HCT116 (cell line): ENCODE results near the gene SLC38A9. TPM values are rescaled to one million over a fixed set of nuclear protein-coding genes. Genes with fewer than 3 reads are reported as not detected.

Experiments used
- ATAC-seq: fragments of 200-7000 bp; cut with Tn5 transposase; 2 replicates; pipeline ENCODE4 v1.9.1; 2020; ENCODE audit warnings: mild to moderate bottlenecking, moderate library complexity
- BruUV-seq: library from RNA; stranded (reverse); fragments of 400-500 nt; replicated peaks from 2 replicates; lab custom pipeline; 2021; lab: Mats Ljungman, UMichigan
- CTCF ChIA-PET: fragments of 300-600 bp; sonication (Branson Sonifier 250); formaldehyde crosslinking; loops from one replicate; lab custom pipeline; 2021; ENCODE audit warnings: antibody characterized with exemption; lab: Charles Lee
- POLR2A ChIA-PET: fragments of 300-600, 350-600 bp; sonication (Branson Sonifier 250); formaldehyde crosslinking; loops from one replicate; lab custom pipeline; 2021; ENCODE audit warnings: antibody characterized with exemption; lab: Charles Lee
- RAD21 ChIA-PET, 2 experiments: fragments of 300-600 bp; sonication (Branson Sonifier 250); formaldehyde crosslinking; loops; one replicate each; lab custom pipeline; 2023; ENCODE audit warnings: low total read pairs in 2 of 2; ENCODE audit not compliant: uncharacterized antibody in 2 of 2, unreplicated experiment in 2 of 2, low non-redundant PET in 1 of 2; lab: Charles Lee
- DNase-seq: peaks from one replicate; pipeline ENCODE4 v3.0.0-alpha.2; 2010; ENCODE audit warnings: low read depth, low spot score
- H2AFZ ChIP-seq: fragments of 200-600 bp; shearing (Covaris generic), sonication (generic); 2 replicates; pipeline ENCODE4 v1.6.1; 2017; ENCODE audit warnings: low read depth, mixed run types, mixed read lengths, antibody characterized with exemption, low read length; ENCODE audit not compliant: poor library complexity, severe bottlenecking
- H3K27ac ChIP-seq: 2 replicates; pipeline ENCODE4 v1.5.1; 2012; ENCODE audit warnings: low read depth, low read length
- H3K27me3 ChIP-seq: fragments of 200-600 bp; sonication (generic); 2 replicates; pipeline ENCODE4 v1.6.1; 2016; ENCODE audit warnings: mixed run types, low read length, mixed read lengths; ENCODE audit not compliant: insufficient read depth
- H3K36me3 ChIP-seq, 2 experiments: fragments of 200-500 bp in 1 of 2; fragments of 200-600 bp in 1 of 2; sonication (Bioruptor generic) in 1 of 2; sonication (generic) in 1 of 2; 2 replicates each; pipeline versions ENCODE4 v1.5.1 to v1.6.1; 2014 to 2016; ENCODE audit warnings: low read length in 2 of 2, inconsistent platforms in 1 of 2, mixed read lengths in 1 of 2, mixed run types in 1 of 2; ENCODE audit not compliant: insufficient read depth in 2 of 2, control insufficient read depth in 1 of 2
- H3K4me1 ChIP-seq, 2 experiments: fragments of 200-600 bp in 1 of 2; sonication (generic) in 1 of 2; 2 replicates each; pipeline versions ENCODE4 v1.5.1 to v1.6.1; 2012 to 2017; ENCODE audit warnings: low read length in 2 of 2, inconsistent platforms in 1 of 2, mild to moderate bottlenecking in 1 of 2, mixed read lengths in 1 of 2, mixed run types in 1 of 2, moderate library complexity in 1 of 2; ENCODE audit not compliant: insufficient read depth in 2 of 2, control insufficient read depth in 1 of 2
- H3K4me2 ChIP-seq: fragments of 200-600 bp; sonication (generic); 2 replicates; pipeline ENCODE4 v1.6.1; 2017; ENCODE audit warnings: mixed run types, low read length, mixed read lengths
- H3K4me3 ChIP-seq, 2 experiments: fragments of 200-600 bp in 1 of 2; sonication (generic) in 1 of 2; replicated peaks in 1 of 2; 2 replicates each; pipeline ENCODE4 v1.5.1; 2011 to 2016; ENCODE audit warnings: low read length in 2 of 2, control low read depth in 1 of 2, low read depth in 1 of 2, mild to moderate bottlenecking in 1 of 2, mixed read lengths in 1 of 2, mixed run types in 1 of 2
- H3K79me2 ChIP-seq: fragments of 200-600 bp; sonication (generic); 2 replicates; pipeline ENCODE4 v1.6.1; 2017; ENCODE audit warnings: mild to moderate bottlenecking, mixed run types, low read length, moderate library complexity, mixed read lengths; ENCODE audit not compliant: insufficient read depth
- H3K9ac ChIP-seq: fragments of 200-600 bp; sonication (generic); 2 replicates; pipeline ENCODE4 v1.6.1; 2016; ENCODE audit warnings: low read length, mixed read lengths
- H3K9me2 ChIP-seq: fragments of 200-600 bp; sonication (generic), shearing (Covaris generic); 2 replicates; pipeline ENCODE4 v1.6.1; 2017; ENCODE audit warnings: mixed run types, mild to moderate bottlenecking, moderate library complexity; ENCODE audit not compliant: insufficient read depth
- H3K9me3 ChIP-seq, 2 experiments: fragments of 200-500 bp in 1 of 2; fragments of 200-600 bp in 1 of 2; sonication (Bioruptor generic) in 1 of 2; sonication (generic) in 1 of 2; 2 replicates each; pipeline ENCODE4 v1.6.1; 2014 to 2017; ENCODE audit warnings: low read length in 2 of 2, mixed read lengths in 2 of 2, inconsistent platforms in 1 of 2, low read depth in 1 of 2, mild to moderate bottlenecking in 1 of 2, mixed run types in 1 of 2, moderate library complexity in 1 of 2; ENCODE audit not compliant: control insufficient read depth in 1 of 2, insufficient read depth in 1 of 2
- H4K20me1 ChIP-seq: fragments of 200-600 bp; sonication (generic), shearing (Covaris generic); 2 replicates; pipeline ENCODE4 v1.6.1; 2017; ENCODE audit warnings: mixed run types, mild to moderate bottlenecking, moderate library complexity; ENCODE audit not compliant: insufficient read depth
- EGR1 ChIP-seq: IDR thresholded peaks from 2 replicates; pipeline ENCODE4 v1.6.1; 2012; ENCODE audit warnings: low read depth
- EZH2 ChIP-seq: fragments of 200-600 bp; sonication (generic); IDR thresholded peaks from 2 replicates; pipeline ENCODE4 v1.6.1; 2017; ENCODE audit warnings: antibody characterized with exemption, mixed run types
- EZH2phosphoT487 ChIP-seq: fragments of 200-600 bp; IDR thresholded peaks from 2 replicates; pipeline ENCODE4 v1.6.1; 2018; ENCODE audit warnings: antibody characterized with exemption, borderline replicate concordance
- FOSL1 ChIP-seq: IDR thresholded peaks from 2 replicates; pipeline ENCODE4 v1.6.1; 2012; ENCODE audit warnings: low read depth
- MAX ChIP-seq: IDR thresholded peaks from 2 replicates; pipeline ENCODE4 v1.6.1; 2012
- SIN3A ChIP-seq: IDR thresholded peaks from 2 replicates; pipeline ENCODE4 v1.6.1; 2012; ENCODE audit warnings: low read depth
- SP1 ChIP-seq: IDR thresholded peaks from 2 replicates; pipeline ENCODE4 v1.6.1; 2012; ENCODE audit warnings: low read depth
- SRF ChIP-seq: IDR thresholded peaks from 2 replicates; pipeline ENCODE4 v1.6.1; 2012; ENCODE audit warnings: low read depth
- intact Hi-C: fragments of 100-400 bp; cut with micrococcal nuclease; formaldehyde crosslinking; loops from 2 replicates; pipeline ENCODE4 v1.10.0; 2022
- total RNA-seq: library from RNA; stranded (reverse); gene quantifications from one replicate; pipeline ENCODE4 v1.2.1, GENCODE V29; 2021; ENCODE audit not compliant: unreplicated experiment

Gene SLC38A9
- total RNA-seq, 1 experiment from 2014 or later: 12.6 TPM

- H2AFZ ChIP-seq: no peak overlapping the region
- no TSS peak for BruUV-seq
- TF ChIP-seq SP1 (no peak), MAX (no peak)
Measured at GRCh38 chr5:55613112-55613868, 98.8 kb downstream of the SLC38A9 start.

GRCh38 chr5:55610542-55610941, 101.6 kb downstream of the SLC38A9 start:
- H3K27me3 ChIP-seq: no peaks in the 10 kb centered on the region
- ChIA-PET CTCF (no interaction called here), RAD21 (no interaction called here), POLR2A (no interaction called here)
- H3K4me1 ChIP-seq: peaks cover 0 to 11% of the 10 kb centered on the region in 2 experiments; a peak in 2 of 4 replicates
- H3K4me3 ChIP-seq: no peak overlapping the region
- BruUV-seq: no TSS peak
- TF ChIP-seq EGR1 (no peak), SIN3A (no peak), MAX (no peak), SP1 (no peak), SRF (no peak), EZH2 (no peak), EZH2phosphoT487 (no peak), FOSL1 (no peak)
- no peak for DNase-seq
- H4K20me1 ChIP-seq: no peaks in the 10 kb centered on the region
- ATAC-seq: no peak
- no peak overlapping the region for H3K4me2 ChIP-seq
- H3K9me2 ChIP-seq: no peaks in the 10 kb centered on the region
- intact Hi-C loops: no loop called here
- H3K9ac ChIP-seq: no peak overlapping the region
- H3K36me3 ChIP-seq: no peaks in the 10 kb centered on the region
- H3K9me3 ChIP-seq: no peaks in the 10 kb centered on the region
- no peaks in the 10 kb centered on the region for H3K79me2 ChIP-seq
- no peak overlapping the region for H3K27ac ChIP-seq
- no peak overlapping the region for H2AFZ ChIP-seq

More at GRCh38 chr5:55613112-55613868, 98.8 kb downstream of the SLC38A9 start:
- no peak overlapping the region for H3K4me3 ChIP-seq
- H4K20me1 ChIP-seq: no peaks in the 10 kb centered on the region
- H3K4me2 ChIP-seq: no peak overlapping the region
- H3K4me1 ChIP-seq: peaks cover 0 to 4% of the 10 kb centered on the region in 2 experiments; a peak in 2 of 4 replicates
- intact Hi-C loops: no loop called here
- ATAC-seq: no peak
- H3K27me3 ChIP-seq: no peaks in the 10 kb centered on the region
- no peak overlapping the region for H3K27ac ChIP-seq
- H3K36me3 ChIP-seq: no peaks in the 10 kb centered on the region
- no peaks in the 10 kb centered on the region for H3K9me3 ChIP-seq
- ChIA-PET RAD21 (no interaction called here), CTCF (no interaction called here), POLR2A (no interaction called here)
- H3K9ac ChIP-seq: no peak overlapping the region
- no peak for DNase-seq
- H3K9me2 ChIP-seq: no peaks in the 10 kb centered on the region
- H3K79me2 ChIP-seq: no peaks in the 10 kb centered on the region
